Measurements from ENCODE around the gene PAQR6.
A peak's percentile ranks its signal among the peaks of the same experiment; 100 is the strongest.
"Not testable (repeated sequence)": the region's sequence is repeated elsewhere in the genome, so short reads cannot be mapped to it uniquely, and the experiment has no call there.

Gene PAQR6

DNA sequence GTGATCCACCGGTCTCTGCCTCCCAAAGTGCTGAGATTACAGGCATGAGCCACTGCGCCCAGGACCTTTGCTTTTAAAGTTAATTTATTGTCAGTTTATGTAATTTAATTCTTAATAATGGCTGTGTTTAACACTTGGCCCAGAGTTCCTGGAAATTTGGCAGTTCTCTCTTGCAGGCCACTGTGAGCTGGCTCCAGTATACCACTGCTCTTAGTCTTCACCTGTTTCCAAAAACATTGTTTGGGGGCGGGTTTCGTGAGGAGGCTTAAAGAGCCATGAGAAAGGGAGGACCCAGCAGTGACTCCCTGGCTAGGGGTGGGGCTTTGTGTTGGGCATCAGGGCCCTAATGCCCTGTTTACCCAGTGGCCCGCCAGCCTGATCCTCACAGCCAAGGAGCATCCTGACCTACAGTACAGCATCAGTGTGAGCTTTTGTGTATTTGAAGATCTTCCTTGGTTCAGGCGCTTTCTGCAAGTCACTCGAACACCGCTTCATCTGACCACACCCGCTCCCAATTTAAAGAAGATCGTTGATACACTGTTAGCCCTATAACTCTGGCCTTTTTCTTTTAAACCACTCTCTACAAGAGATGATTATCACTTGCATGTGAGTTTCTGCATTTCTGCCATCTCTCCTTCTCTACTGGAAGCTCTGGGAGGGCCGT is 17.9 kb downstream of the PAQR6 start:
- no peak for DNase-seq

DNA sequence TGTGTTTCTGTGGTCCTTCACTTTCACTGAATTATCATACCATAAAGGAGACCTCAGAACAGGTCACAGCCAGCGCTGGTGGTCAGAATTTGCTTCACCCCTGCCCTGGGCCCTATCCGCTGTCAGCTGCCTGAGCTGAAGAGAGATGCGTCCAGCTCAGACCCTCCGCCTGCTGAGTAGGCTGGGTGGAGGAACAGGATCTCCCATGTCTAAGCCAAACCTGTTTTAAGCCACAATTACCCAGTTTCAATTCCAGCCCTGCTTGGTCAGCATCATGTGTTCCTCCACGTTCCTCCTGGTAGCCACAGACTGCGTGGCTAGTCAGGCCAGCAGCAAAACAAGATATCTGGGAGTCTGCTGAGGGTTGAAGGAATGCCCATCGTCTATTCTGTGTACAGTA is 19.4 kb downstream of the PAQR6 start:
- DNase-seq: no peak

DNA sequence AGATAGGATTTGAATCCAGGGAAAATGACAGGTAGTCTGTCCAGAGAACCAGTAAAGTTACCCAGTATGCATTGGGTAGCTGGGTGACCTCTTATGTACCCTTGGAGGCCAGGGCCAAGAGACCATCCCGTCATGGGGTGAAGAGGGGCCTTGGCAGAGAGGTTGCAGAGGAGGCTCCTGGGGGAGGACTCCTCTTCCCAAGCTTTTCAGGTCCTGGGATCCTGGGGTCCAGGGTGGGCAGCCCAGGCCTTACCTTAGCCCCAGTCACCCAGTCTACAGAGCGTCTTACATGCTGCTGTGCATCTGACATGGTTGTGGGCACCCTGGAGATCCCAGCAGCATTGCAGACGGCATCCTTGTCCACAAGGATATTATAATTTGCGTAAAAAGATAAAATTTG is 21.1 kb downstream of the PAQR6 start:
- DNase-seq: no peak

DNA sequence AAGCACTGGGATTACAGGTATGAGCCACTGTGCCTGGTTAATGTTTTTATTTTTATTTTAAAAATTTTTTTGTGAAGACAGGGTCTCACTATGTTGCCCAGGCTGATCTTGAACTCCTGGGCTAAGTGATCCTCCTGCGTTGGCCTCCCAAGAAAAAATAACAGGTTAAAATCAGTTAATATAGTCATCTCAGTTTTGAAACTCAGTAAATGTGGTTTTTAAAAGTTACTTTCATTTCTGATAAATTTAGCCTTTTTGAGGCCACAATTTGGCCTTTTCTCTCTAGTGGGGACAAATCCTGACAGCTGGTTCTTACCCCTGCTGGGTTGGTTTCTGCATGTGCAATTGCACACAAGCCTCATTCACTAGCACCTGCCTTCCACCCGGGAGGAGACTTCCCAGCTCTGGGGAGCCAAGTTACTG is 21.7 kb downstream of the PAQR6 start:
- no peak for DNase-seq

DNA sequence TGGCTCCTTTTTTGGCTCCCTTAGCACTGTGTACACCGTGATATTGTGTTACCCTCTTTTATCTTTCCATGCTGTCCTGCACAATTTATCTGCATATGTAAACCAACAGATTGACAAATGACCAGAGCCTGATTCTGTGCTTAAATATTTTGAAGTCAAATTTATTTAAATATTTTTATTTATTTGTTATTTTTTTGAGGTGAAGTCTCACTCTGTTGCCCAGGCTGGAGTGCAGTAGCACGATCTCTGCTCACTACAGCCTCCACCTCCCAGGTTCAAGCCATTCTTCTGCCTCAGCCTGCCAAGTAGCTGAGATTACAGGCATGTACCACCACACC is 22.2 kb downstream of the PAQR6 start:
- no peak for DNase-seq

DNA sequence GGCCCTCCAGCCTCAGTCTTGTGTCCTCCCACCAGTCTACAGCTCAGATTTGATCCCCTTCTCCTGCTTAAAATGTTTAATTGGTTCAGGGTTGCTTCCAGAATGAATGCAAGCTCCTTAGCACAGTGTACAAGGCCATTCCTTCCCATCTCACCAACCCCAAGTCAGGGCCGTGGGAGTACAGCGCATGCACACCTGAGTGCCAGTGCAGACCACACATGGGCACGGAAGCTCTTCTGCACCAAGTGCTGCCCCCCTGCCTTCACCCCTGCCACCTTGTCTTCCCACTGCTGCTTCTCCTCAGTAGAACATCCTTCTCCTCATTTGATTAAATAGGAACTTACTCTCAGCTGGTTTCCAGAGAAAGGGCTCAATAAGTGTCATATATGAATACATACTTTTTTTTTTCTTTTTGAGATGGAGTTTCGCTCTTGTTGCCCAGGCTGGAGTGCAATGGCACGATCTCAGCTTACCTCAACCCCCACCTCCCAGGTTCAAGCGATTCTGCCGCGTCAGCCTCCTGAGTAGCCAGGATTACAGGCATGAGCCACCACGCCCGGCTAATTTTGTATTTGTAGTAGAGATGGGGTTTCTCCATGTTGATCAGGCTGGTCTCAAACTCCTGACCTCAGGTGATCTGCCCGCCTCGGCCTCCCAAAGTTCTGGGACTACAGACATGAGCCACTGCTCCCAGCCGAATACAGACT is 25.7 kb downstream of the PAQR6 start:
- DNase-seq: no peak

DNA sequence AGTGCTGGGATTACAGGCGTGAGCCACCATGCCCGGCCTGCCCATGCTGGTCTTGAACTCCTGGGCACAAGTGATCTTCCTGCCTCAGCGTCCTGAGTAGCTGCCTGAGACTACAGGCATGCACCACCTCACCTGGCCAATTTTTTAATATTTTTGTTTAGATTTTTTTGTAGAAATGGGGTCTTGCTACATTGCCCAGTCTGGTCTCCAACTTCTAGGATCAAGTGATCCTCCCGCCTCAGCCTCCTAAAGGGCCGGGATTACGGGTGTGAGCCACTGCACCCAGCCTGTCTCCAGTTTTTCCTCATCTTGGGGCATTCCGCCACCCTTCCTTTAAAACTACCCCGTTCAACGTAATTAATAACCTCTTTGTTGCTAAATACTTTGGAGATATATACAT is 27.6 kb downstream of the PAQR6 start:
- DNase-seq: no peak

DNA sequence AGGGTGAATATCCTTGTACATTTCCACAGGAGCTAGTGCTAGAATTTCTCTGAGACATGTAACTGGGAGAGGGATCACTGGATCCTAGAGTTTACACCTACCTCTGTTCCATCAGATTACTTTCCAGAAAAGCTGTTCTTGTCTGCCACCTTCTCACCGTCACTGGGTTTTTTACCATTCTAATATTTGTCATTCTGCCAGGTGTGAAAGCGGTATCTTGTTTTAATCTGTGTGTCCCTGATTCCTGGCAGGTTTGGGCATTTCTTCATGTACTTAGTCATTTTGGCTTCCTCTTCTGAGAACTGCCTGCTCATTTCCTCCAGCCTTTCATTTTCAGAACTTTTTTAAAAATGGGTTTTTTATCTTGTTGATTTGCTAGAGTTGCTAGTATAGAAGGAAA is 30.0 kb downstream of the PAQR6 start:
- no peak for DNase-seq

DNA sequence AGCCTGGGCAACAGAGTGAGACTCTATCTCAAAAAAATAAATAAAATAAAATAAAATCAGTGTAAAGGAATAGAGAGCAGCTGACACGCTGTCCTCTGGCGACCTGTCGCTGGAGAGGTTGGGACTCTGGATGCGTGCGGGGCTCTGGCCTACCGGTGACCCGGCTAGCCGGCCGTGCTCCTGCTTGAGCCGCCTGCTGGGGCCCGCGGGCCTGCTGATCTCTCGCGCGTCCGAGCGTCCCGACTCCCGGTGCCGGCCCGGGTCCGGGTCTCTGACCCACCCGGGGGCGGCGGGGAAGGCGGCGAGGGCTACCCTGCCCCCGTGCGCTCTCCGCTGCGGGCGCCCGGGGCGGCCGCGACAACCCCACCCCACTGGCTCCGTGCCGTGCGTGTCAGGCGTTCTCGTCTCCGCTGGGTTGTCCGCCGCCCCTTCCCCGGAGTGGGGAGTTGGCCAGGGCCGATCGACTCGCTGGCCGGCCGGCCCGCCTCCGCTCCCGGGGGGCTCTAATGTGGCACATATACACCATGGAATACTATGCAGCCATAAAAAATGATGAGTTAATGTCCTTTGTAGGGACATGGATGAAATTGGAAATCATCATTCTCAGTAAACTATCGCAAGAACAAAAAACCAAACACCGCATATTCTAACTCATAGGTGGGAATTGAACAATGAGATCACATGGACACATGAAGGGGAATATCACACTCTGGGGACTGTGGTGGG is 31.3 kb downstream of the PAQR6 start:
- not testable (repeated sequence) for DNase-seq

DNA sequence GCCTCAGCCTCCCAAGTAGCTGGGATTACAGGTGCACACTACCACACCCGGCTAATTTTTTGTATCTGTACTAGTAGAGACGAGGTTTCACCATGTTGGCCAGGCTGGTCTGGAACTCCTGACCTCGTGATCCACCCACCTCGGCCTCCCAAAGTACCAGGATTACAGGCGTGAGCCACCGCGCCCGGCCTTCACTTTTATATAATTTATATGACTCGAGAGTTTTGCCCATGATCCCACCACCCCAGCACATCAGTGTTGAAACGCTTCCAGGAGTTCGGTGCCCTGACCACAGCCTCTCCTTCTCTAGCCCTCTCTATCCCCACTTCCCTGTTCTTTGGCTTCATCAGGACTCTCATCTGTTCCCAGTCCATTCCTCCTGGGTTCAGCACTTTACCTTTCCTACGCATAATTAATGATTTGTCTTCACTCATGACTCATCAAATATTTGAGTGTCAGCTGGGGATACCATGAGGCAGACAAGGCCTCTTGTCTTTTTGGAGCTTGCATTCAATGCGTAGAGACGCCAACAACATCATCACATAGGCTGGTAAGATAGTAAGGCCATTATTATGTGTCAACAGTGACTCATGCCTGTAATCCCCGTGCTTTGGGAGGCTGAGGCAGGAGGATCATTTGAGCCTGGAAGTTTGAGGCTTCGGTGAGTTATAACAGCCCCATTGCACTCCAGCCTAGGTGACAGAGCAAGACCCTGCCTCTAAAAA is 33.7 kb downstream of the PAQR6 start:
- no peak for DNase-seq

DNA sequence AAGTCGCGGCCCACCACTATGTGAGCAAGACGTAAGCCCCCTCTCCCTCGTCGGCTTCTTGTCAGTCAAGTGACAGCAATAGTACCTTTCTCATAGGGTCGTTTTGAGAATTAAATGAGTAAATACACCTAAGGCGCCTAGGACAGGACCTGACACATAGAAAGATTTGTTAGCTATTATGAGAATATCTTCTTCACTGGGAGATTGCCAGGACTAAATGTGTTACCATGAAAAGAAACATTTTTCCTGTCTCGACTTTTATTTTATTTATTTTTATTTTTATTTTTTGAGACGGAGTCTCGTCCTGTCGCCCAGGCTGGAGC is 34.3 kb downstream of the PAQR6 start:
- DNase-seq: no peak

DNA sequence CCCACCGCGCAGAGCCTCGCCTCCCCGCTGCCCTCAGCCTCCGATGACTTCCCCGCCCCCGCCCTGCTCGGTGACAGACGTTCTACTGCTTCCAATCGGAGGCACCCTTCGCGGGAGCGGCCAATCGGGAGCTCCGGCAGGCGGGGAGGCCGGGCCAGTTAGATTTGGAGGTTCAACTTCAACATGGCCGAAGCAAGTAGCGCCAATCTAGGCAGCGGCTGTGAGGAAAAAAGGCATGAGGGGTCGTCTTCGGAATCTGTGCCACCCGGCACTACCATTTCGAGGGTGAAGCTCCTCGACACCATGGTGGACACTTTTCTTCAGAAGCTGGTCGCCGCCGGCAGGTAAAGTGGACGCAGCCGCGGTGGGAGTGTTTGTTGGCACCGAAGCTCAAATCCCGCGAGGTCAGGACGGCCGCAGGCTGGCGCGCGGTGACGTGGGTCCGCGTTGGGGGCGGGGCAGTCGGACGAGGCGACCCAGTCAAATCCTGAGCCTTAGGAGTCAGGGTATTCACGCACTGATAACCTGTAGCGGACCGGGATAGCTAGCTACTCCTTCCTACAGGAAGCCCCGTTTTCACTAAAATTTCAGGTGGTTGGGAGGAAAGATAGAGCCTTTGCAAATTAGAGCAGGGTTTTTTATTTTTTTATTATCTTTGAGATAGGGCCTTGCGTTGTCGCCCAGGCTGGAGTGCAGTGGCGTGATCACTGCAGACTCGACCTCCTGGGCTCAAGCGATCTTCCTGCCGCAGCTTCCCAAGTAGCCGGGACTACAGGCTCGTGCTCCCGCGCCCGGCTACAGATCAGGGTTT is 34.8 kb downstream of the PAQR6 start, which contains the start of gene PMF1:
Gene PMF1, plus strand, starts transcription at position 175 of the 811 bp plus-strand sequence. Its CDS starts 9 bp downstream, at position 184.
- peak; percentile 99 for DNase-seq

DNA sequence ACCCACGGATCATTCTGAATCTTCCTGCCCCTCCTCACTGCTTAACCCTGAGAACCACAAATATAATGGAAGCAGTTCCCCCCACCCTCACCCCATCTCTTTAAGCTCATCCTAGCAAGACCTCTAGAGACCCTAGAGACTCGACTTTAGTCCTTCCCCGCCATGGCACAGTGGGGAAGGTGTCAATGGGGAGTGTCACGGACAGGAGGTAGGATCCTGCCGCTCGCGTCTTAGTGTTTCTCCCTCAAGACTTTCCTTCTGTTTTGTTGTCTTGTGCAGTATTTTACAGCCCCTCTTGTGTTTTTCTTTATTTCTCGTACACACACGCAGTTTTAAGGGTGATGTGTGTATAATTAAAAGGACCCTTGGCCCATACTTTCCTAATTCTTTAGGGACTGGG is 35.7 kb downstream of the PAQR6 start:
- DNase-seq: no peak

DNA sequence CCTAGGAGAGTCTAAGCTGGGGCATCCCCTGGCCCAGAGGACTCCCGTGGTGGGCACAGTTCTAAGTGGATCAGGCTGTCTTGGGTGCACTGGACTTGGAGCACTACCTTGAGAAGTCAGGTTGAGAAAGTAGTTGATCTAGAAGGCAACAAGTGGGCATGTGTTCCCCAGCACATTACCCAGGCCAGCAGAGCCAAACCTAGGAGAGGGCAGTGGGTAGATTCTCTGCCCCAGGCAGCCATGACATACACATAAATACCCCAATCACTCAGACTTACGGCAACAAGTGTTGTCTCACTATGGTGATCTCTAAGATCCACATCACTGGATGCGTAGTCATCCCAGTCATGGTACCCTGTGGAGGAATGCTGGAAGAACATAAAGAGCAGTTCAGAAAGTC is 36.6 kb downstream of the PAQR6 start:
- no peak for DNase-seq

DNA sequence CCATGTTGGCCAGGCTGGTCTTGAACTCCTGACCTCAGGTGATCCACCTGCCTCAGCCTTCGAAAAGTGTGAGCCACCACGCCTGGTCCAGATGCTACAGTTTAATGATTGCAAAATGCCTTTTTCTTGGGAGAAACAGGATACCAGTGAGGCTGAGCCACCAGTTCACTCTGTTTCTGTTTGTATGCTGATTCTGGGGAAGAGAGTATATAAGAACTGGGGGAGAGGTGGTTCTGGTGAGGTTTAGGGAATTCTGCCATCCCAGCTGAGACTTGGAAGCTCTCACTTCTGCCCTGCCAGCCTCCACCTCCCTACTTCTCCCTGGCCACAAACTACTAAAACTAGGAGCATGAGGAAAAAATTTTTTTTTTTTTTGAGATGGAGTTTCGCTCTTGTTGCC is 43.2 kb downstream of the PAQR6 start:
- no peak for DNase-seq

DNA sequence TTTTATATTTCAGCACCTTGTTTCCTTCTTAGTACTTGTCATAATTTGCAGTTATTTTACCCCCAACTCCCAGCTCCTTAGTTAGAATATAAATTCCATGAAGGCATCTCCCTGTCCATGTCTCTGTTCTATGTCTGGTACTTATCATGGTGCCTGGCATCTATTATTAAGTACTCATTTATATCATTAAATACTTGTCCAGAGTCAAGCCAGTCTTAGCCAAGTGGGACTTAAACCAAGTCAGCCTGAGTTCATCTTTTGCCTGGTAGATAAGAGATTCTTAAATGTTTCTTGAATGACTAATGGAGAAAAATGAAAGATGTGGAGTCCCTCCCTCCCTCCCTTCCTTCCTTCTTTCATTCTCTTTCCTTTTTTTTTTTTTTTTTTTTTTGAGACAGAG is 44.5 kb downstream of the PAQR6 start:
- no peak for DNase-seq

DNA sequence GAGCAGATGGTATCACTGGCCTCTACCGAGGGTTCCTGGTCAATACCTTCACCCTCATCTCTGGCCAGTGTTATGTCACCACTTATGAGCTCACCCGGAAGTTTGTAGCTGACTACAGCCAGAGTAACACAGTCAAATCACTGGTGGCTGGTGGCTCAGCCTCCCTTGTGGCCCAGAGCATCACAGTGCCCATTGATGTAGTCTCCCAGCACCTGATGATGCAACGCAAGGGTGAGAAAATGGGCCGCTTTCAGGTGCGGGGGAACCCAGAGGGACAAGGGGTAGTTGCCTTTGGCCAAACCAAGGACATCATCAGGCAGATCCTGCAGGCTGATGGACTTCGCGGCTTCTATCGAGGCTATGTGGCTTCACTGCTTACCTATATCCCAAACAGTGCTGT is 47.8 kb downstream of the PAQR6 start:
- no peak for DNase-seq

DNA sequence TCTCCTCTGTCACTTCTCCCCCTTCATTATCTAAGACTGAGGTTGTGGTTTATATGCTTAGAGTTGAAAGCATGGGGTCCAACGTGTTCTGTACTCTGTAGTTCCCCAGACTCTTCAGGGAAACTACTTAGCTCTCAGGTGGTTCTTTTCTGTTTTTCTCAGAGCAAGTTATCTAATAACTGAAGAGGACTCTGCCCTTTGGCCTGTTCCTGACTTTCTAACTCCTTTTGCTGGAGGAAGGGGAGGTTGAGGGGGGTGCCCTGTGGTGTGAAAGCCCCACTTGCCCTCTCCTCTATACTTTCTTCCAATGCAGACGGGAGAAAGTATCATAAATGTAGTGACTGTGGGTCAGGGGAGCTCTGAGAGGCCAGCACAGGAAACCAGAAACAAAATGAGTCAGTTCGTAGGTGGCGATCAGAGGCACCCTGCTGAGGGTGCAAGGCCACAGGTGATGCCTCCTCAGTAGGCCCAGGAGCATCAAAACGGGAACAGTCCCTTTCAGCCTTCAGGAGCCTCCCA is 49.0 kb downstream of the PAQR6 start:
- DNase-seq: no peak

DNA sequence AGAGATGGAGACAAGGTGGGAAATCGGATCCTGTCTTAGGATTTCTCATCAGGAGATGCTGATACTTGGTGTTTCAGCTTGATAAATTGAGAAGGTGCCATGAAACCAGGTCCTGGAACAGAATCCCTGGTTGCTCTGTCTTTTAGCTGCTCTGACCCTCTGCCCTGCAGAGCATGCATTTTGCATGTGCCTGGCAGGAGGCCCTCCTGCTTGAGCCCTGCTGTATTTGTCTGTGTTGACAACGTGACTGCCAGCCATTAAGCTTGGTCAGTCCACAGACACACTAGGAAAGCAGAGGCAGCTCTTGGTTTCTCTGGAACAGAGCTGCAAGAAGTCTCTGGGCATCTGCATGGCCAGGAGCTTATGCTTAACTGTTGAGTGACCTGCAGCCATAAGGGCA is 51.4 kb downstream of the PAQR6 start:
- no peak for DNase-seq

DNA sequence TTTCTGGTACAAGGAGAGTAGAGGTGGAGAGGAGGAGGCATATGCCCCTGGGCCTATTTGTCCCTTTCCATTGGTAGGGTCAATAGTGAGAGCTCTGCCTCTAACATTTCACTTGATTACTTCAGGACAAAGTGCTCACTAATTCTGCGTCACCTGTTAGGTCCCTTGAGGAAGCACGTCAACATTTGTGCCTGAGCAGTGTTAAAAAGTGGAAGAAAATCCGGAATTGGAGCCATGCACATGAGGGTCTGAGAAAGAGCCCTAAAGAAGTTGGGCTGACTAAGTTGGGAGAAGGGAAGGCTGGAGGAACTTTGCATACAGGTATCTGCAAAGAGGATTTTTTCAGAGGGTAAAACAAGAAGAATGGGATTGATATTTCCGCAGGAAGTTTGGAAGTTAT is 52.0 kb downstream of the PAQR6 start:
- DNase-seq: no peak

DNA sequence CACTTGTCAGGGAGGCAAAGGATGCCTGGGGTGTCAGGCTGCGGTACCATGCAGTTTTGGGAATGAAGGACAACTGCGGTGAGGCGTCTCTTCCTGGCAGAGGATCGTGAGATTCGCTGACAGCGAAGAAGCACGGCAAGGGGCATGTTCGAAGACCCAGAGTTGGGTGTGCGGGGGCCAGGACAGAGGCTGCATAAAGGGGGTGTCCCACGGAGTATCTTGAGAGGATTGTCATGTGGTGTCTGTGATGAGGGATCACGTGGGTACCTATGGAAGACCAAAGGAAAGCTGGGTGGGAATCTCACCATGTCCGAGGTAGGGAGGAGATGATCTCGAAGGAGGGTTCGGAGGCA is 53.6 kb downstream of the PAQR6 start:
- DNase-seq: no peak

DNA sequence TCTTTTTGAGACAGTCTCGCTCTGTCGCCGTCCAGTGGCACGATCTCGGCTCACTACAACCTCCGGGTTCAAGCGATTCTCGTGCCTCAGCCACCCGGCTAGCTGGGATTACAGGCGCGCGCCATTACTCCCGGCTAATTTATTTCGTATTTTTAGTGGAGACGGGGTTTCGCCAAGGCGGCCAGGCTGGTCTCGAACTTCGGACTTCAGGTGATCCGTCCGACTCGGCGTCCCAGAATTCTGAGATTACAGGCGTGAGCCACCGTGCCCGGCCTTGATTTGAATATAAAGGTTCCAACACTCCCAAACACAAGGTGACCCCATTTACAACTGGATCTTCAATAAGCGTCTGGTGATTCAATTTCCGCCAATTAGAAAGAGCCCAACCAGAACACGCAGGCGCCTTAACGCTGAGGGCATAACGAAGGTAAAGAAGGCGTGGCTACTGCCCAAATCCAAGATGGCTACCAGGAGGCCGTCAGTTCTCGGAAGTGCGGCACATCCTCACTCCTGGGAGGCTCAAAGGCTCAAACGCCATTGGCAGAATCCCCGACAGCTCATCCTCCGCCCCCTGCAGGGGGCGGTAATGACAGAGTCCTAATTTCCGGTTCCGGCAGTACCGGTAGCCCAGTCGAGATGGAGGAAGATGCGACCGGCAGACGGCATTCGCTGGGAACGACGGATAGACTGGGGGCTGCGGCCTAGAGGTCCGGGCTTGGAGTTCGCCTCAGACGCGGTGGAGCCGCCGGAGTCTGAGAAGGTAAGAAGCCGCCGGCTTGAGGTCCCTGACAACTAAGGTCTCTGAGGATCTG is 54.2 kb downstream of the PAQR6 start, which contains the start of gene SLC25A44:
Gene SLC25A44, plus strand, starts transcription at position 617 of the 812 bp plus-strand sequence. CDS start 5,744 bp downstream, outside the sequence.
- peak; percentile 99 for DNase-seq

Measured in NCI-H1092 treated with DMSO at 0.1 percent for 48 hours (cell line).